Heart left ventricle (tissue), 13 donors: Measurements from ENCODE around the gene FBXL19.

Source experiments
- CTCF ChIP-seq, 12 donors: fragments of 200-600 bp; sonication (generic) in 4 of 12; IDR thresholded peaks; one replicate each; pipeline versions ENCODE4 v1.5.0 to v1.8.0; 2018 to 2022; ENCODE audit warnings: antibody characterized with exemption in 12 of 12, mild to moderate bottlenecking in 5 of 12
- POLR2A ChIP-seq, 2 donors: fragments of 450-650 bp; IDR thresholded peaks; one replicate each; pipeline ENCODE4 v1.6.1; 2017; ENCODE audit warnings: antibody characterized with exemption in 2 of 2, mild to moderate bottlenecking in 2 of 2, moderate library complexity in 2 of 2
- donor health status: ischemic (EF 13 %, LVEDD 7.1; RV severe dilation, severe dysfunction).
- donor health status: DM: no; HTN: yes; CAD: no.
- donor health status: DM: no; HTN: no; CAD: no.
- donor health status: ischemic (EF 25% LVEDD 6.9; RV normal size, moderate dysfunction).
- donor health status: ischemic (EF 25% LVEDD 5.7; RV mildly dilated, moderate dysfunction).
- donor health status: ischemic (EF 35%, LVEDD 5.7; RV mildly dilated, moderate dysfunction).
- donor health status: nonischemic (EF 11% LVEDD 7.7; RV severe dilation, severe dysfunction).
- donor health status: DM: yes; HTN: yes; CAD: no.
- donor health status: PGD.
- donor health status: ischemic (EF 29% LVEDD 5.4; RV normal size, mild dysfunction).
- donor health status: nonischemic (EF 23%, LVEDD 6.1; RV moderate dilation, normal function).

DNA sequence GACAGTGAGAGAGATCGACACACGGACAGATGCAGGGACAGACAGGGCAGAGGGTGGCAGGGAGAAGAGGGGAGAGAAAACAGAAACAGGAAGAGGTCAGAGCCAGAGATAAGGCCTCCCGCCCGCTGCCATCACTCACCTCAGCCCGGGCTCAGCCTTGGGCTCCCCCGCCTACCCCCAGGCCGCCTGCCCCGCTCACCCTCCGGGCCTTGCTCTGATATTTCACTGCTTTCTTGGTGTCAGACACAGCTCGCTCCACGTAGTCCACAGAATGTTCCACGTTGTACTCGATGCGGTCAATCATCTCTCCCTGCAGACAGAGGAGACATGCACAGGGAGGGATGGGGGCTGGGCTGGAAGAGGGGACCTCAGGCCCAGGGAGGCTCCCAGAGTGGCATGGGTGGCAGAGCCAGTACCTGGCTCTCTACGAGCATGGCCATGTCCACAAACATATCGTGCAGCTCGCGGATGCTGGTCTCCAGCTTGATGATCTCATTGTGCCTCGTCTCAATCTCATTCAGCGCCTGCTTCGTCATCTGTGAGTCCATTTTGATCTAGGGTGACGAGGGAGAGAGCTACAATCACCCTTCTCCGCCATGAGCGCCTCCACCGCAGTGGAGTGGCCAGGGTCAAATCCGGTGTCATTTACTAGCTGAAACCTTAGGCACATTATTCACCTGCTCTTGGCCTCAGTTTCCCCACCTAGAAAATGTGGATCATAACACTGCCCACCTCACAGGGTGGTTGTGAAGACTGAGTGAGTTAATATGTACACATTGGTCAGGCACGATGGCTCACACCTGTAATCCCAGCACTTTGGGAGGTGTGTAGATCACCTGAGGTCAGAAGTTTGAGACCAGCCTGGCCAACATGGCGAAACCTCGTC is 69.8 kb downstream of the FBXL19 start:
- TF ChIP-seq CTCF (IDR thresholded peaks at IDR 0.05) (no peak), POLR2A (IDR thresholded peaks at IDR 0.05) (no peak)
